Fibroblast of lung (primary cell): ENCODE results near the gene SAPCD2. TPM values are rescaled to one million over a fixed set of nuclear protein-coding genes. Genes with fewer than 3 reads are reported as not detected.

Source experiments
- DNase-seq, 2 donors: peaks; one replicate each; pipeline versions ENCODE4 v3.0.0 to v3.0.0-alpha.2; 2010; ENCODE audit warnings: low read depth in 2 of 2
- H2AFZ ChIP-seq: 2 replicates; pipeline ENCODE4 v1.5.1; 2012; ENCODE audit warnings: low read length, control low read depth, inconsistent platforms
- H3K27ac ChIP-seq: 2 replicates; pipeline ENCODE4 v1.5.1; 2011; ENCODE audit warnings: low read length, control low read depth; ENCODE audit not compliant: insufficient read depth
- H3K27me3 ChIP-seq: 2 replicates; pipeline ENCODE4 v1.5.1; 2011; ENCODE audit warnings: mild to moderate bottlenecking, low read length; ENCODE audit not compliant: control insufficient read depth, insufficient read depth
- H3K36me3 ChIP-seq: 2 replicates; pipeline ENCODE4 v1.5.1; 2011; ENCODE audit warnings: low read length; ENCODE audit not compliant: control insufficient read depth, insufficient read depth
- H3K4me1 ChIP-seq: 2 replicates; pipeline ENCODE4 v1.5.1; 2011; ENCODE audit warnings: low read length; ENCODE audit not compliant: control insufficient read depth, insufficient read depth; ENCODE audit errors: extremely low read depth
- H3K4me2 ChIP-seq: 2 replicates; pipeline ENCODE4 v1.5.1; 2011; ENCODE audit warnings: low read length, control low read depth; ENCODE audit not compliant: insufficient read depth; ENCODE audit errors: extremely low read depth
- H3K4me3 ChIP-seq, 4 experiments: fragments of 200-600 bp in 1 of 4; sonication (generic) in 1 of 4; replicated peaks in 1 of 4; 2 replicates each; pipeline ENCODE4 v1.5.1; 2011 to 2016; ENCODE audit warnings: low read length in 4 of 4, low read depth in 3 of 4, mild to moderate bottlenecking in 3 of 4, control low read depth in 2 of 4, inconsistent platforms in 1 of 4, mixed read lengths in 1 of 4; ENCODE audit not compliant: insufficient read depth in 1 of 4; ENCODE audit errors: control extremely low read depth in 1 of 4
- H3K79me2 ChIP-seq: 2 replicates; pipeline ENCODE4 v1.5.1; 2012; ENCODE audit warnings: mild to moderate bottlenecking, low read length, inconsistent platforms; ENCODE audit not compliant: control insufficient read depth, insufficient read depth
- H3K9ac ChIP-seq: 2 replicates; pipeline ENCODE4 v1.5.1; 2011; ENCODE audit warnings: mild to moderate bottlenecking, low read length, control low read depth; ENCODE audit not compliant: insufficient read depth
- H3K9me3 ChIP-seq: 2 replicates; pipeline ENCODE4 v1.5.1; 2012; ENCODE audit warnings: low read depth, low read length; ENCODE audit not compliant: control insufficient read depth, insufficient read depth
- H4K20me1 ChIP-seq: 2 replicates; pipeline ENCODE4 v1.5.1; 2011; ENCODE audit warnings: low read length; ENCODE audit not compliant: control insufficient read depth, insufficient read depth; ENCODE audit errors: extremely low read depth
- CTCF ChIP-seq, 2 donors: IDR thresholded peaks in 1 of 2; conservative IDR thresholded peaks in 1 of 2; 1 replicate in 1 of 2; 2 replicates in 1 of 2; pipeline ENCODE4 v1.5.1; 2011 to 2012; ENCODE audit warnings: low read length in 2 of 2, control low read depth in 1 of 2, inconsistent platforms in 1 of 2, low read depth in 1 of 2, mild to moderate bottlenecking in 1 of 2
- EZH2 ChIP-seq: IDR thresholded peaks from 2 replicates; pipeline ENCODE4 v1.5.1; 2012; ENCODE audit warnings: low read length, control low read depth, mild to moderate bottlenecking; ENCODE audit errors: missing control alignments
- polyA plus RNA-seq, 2 donors: library from polyadenylated mRNA; depleted of rRNA in 1 of 2; stranded (reverse) in 1 of 2; unstranded in 1 of 2; fragments of >200 nt; gene quantifications; 2 replicates each; pipeline ENCODE4 v1.2.1, GENCODE V29; 2011 to 2012; ENCODE audit warnings: missing spikeins in 1 of 2
- total RNA-seq: library from RNA; depleted of rRNA; stranded (reverse); fragments of >200 nt; gene quantifications from 2 replicates; pipeline ENCODE4 v1.2.1, GENCODE V29; 2014

Gene SAPCD2
- total and polyA plus RNA-seq, 2 donors (not counting 1 experiment from before 2014, with no cell fraction given) = 0.85 to 2.8 TPM

DNA sequence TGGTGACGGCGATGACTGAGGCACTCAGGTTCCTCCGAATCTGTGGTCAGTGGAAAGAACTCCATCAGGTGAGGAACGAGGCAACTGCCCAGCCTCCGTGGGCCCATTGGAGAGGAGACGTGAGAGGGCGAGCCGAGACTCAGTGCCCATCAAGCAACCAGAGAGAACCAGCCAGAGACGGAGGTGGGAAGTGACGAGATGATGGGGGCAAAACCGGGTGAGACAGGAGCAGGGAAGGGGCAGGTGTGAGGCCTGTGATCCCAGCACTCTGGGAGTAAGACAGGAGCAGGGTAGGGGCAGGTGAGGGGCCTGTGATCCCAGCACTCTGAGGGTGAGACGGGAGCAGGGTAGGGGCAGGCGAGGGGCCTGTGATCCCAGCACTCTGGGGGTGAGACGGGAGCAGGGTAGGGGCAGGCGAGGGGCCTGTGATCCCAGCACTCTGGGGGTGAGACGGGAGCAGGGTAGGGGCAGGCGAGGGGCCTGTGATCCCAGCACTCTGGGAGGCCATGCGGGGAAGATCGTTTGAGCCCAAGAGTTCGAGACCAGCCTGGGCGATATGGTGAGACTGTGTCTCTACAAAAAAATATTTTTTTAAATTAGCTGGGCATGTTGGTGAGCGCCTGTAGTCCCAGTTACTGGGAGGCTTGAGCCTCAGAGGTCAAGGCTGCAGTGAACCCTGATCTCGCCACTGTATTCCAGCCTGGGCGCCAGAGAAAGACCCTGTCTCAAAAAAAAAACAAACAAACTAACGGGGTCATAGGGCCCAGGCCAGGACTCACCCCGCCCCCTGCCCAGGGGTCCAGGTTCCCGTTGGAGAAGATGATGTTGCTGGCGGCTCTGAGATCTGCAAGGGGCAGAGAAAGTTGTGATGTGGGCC lies 40.8 kb upstream of the SAPCD2 start:
- H3K9ac ChIP-seq = no peak overlapping the region
- H4K20me1 ChIP-seq = no peaks in the 10 kb centered on the region
- no peaks in the 10 kb centered on the region for H3K4me1 ChIP-seq
- no peak for TF ChIP-seq CTCF (conservative IDR thresholded peaks at IDR 0.05 in 1 of 2, IDR thresholded peaks at IDR 0.05 in 1 of 2; ENCODE audit: low read depth in 1 of 2, low read length in 2 of 2)
- no peak for TF ChIP-seq EZH2
- no peak for DNase-seq
- H3K4me3 ChIP-seq = no peak overlapping the region
- H3K79me2 ChIP-seq = no peaks in the 10 kb centered on the region
- no peaks in the 10 kb centered on the region for H3K9me3 ChIP-seq
- no peaks in the 10 kb centered on the region for H3K27me3 ChIP-seq
- no peak overlapping the region for H2AFZ ChIP-seq
- no peak overlapping the region for H3K27ac ChIP-seq
- H3K4me2 ChIP-seq = no peak overlapping the region
- peaks cover 33% of the 10 kb centered on the region for H3K36me3 ChIP-seq

DNA sequence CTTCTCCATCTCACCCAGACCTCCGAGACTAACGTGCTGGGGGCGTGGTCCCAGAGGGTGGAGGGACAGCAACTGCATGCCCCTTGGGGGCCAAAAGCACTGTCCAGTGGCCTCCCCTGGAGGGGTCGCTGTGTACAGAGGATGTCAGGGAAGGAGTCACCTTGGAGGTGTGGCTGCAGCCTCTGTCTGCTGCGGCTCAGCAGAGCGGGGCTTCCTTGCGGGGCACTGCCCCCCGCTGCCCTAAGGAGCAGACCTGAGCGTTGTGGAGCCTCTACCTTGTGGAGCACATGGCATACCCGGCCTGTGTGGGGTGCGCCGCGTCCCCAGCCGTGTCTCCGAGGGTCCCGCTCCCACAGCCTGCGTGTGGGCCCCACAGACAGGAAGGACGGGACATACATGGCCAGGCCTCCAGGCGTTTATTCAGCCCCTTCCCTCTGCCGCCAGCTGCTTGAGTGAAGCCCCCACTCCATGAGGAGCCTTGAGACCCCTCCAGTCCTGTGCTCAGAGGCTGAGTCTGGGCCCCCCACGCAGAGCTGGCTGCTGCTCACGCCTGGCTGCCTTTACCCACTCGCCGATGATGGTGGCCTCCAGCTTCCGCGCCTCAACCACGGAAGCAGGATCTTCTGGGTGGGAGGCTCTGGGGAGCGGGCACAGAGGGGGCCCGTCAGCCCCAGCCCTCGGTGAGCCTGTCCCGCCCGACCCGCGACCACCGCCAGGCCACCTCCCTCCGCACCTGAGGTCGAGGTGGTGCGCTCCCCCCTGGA lies 40.0 kb upstream of the SAPCD2 start:
- no peak for TF ChIP-seq CTCF (conservative IDR thresholded peaks at IDR 0.05 in 1 of 2, IDR thresholded peaks at IDR 0.05 in 1 of 2; ENCODE audit: low read depth in 1 of 2, low read length in 2 of 2)
- TF ChIP-seq EZH2 = no peak
- H3K4me2 ChIP-seq = no peak overlapping the region
- H3K79me2 ChIP-seq = no peaks in the 10 kb centered on the region
- H3K4me3 ChIP-seq = no peak overlapping the region
- H3K9me3 ChIP-seq = no peaks in the 10 kb centered on the region
- peaks cover 39% of the 10 kb centered on the region for H3K36me3 ChIP-seq
- H3K27ac ChIP-seq = no peak overlapping the region
- no peak overlapping the region for H3K9ac ChIP-seq
- no peak overlapping the region for H2AFZ ChIP-seq
- no peak for DNase-seq
- H3K4me1 ChIP-seq = no peaks in the 10 kb centered on the region
- no peaks in the 10 kb centered on the region for H3K27me3 ChIP-seq
- no peaks in the 10 kb centered on the region for H4K20me1 ChIP-seq
